Hematopoietic multipotent progenitor cell treated with erythropoietin and hydrocortisone succinate and interleukin-3 and kit ligand, for 17 days (in vitro differentiated cells): ENCODE data around the gene RPL7L1.
A peak's percentile ranks its signal among the peaks of the same experiment; 100 is the strongest.
"Not testable (repeated sequence)": the region's sequence is repeated elsewhere in the genome, so short reads cannot be mapped to it uniquely, and the experiment has no call there.

Experiments used
- DNase-seq: peaks from one replicate; pipeline ENCODE4 v3.0.0-alpha.2; 2015; ENCODE audit warnings: low spot score

Gene RPL7L1

DNA sequence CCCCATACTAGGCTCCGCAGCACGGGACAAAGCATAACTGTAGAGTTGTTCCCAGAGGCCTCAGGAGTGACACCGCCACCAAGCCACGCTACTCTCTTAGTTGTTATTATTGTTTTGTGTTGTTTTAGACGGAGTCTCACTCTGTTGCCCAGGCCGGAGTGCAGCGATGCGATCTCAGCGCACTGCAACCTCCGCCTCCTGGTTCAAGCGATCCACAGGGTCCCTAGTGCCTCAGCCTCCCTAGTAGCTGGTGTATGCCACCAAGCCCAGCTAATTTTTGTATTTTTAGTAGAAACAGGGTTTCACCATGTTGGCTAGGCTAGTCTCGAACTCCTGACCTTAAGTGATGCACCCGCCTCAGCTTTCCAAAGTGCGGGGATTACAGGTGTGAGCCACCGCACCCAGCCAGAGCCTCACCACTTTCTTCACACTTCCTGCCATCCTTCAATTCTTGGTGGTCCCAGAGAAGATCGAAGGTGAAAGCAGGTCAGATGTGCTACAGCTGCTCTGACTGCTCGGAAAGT is 11.8 kb downstream of the RPL7L1 start:
- no peak for DNase-seq

DNA sequence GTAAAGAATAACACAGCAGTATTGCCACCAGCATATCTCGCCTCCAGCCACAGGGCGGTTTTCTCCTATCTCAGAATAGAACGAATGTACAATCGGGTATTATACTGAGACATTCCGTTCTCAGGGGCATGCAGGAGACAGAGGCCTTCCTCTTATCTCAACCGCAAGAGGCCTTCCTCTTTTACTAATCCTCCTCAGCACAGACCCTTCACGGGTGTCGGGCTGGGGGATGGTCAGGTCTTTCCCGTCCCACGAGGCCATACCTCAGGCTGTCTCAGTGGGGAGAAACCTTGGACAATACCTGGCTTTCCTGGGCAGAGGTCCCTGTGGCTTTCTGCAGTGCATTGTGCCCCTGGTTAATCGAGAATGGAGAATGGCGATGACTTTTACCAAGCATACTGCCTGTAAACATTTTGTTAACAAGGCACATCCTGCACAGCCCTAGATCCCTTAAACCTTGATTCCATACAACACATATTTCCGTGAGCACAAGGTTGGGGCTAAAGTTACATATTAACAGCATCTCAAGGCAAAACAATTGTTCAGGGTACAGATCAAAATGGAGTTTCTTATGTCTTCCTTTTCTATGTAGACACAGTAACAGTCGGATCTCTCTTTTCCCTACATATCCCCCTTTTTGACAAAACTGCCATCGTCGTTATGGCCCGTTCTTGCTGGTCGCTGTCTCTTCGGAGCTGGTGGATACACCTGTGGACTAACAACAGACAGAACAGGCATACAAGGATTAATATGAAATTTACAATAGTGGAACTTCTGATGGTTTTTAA is 14.8 kb downstream of the RPL7L1 start:
- not testable (repeated sequence) for DNase-seq

DNA sequence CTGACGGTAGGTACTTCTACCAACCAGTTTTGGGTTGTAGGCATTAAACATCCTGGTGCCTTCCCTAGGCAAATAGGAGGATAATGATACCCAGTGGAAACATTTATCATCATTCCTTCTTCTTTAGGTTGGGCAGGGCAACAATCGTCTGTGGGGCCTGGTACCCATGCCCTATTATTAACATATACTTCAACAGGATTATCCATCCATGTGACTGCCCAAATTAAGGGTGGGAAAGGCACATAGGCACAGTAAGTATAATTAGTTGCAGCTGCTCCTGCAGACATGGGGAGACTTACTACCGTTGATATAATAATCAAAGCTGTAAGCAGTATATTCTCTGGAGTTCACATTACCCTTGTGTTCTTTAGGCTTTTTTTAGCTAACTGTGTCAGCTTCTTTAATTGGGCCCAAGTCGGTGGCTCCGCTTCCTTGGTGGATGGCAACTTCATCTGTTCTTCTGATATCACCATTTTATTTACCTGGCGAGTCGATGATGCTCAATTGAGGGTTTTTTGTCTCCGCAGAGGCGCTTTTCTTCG is 16.8 kb downstream of the RPL7L1 start:
- DNase-seq, result no peak

DNA sequence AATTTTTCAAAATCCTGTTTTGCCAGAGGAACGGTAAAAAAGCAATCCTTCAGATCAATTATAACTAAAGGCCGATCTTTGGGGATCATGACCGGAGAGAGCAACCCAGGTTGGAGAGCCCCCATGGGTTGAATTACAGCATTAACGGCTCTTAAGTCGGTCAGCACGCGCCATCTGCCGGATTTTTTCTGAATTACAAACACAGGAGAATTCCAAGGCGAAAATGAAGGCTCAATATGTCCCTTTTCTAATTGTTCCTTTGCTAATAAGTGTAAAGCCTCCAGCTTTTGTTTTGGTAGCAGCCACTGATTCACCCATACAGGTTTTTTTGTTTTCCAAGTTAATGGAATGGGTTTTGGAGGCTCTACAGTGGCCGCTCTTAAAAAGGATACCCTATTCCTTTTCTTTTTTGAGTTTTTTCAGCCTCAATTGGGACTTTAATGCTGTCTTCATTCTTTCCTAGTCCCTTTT is 19.5 kb downstream of the RPL7L1 start:
- peak; percentile 84 for DNase-seq

DNA sequence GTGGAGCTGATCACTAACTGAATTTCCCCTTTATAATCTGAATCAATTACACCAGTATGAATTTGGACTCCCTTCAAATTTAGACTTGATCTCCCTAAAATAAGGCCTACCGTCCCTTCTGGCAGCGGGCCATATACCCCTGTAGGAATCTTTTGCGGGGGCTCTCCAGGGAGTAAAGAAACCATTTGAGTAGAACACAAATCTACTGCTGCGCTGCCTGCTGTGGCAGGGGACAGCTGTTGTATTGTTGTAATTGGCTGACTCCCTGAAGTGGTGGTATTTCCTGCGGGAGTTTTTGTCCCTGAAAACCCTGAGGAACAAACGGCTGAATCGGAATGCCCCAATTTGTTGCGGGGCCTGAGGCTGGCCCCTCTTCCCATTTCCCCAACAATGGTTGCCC is 20.5 kb downstream of the RPL7L1 start:
- DNase-seq, result no peak

DNA sequence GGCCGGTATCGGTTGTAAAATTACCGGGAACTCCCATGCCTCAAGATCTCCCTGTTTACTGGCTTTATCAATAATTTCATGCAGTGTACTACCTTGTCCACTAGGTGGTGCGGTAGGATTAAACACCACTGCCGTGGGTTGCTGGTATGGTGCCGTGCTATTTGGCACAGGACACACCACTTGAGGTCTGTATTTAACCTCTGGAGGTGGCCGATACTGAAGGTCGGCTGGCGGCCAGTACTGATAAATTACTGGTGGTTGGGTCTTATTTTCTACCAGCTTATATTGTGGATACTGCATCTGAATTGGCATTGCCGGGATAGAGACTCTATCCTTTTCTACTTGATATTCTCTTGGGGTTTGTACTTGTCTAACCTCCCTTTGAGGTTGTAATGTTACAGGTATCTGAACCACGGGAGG is 22.1 kb downstream of the RPL7L1 start:
- DNase-seq, result peak; percentile 96

DNA sequence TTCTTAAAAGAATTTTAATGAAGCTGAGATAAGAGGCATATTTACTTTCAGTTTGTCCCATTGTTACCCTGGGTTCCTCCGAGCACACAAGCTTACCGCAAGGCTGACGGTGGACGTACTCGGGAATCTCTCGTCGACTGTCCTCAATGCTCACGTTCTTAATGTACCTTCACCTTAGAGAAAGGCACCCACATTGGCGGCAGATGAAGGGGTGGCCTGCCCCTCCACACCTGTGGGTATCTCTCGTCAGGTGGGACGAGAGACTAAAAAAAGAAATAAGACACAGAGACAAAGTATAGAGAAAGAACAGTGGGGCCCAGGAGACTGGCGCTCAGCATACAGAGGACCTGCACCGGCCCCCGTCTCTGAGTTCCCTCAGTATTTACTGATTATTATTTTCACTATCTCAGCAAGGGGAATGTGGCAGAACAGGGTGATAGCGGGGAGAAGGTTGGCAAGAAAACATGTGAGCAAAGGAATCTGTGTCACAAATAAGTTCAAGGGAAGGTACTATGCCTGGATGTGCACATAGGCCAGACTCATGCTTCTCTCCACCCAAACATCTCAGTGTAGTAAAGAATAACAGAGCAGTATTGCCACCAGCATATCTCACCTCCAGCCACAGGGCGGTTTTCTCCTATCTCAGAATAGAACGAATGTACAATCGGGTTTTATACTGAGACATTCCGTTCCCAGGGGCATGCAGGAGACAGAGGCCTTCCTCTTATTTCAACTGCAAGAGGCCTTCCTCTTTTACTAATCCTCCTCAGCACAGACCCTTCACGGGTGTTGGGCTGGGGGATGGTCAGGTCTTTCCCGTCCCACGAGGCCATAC is 23.2 kb downstream of the RPL7L1 start:
- DNase-seq, result not testable (repeated sequence)

DNA sequence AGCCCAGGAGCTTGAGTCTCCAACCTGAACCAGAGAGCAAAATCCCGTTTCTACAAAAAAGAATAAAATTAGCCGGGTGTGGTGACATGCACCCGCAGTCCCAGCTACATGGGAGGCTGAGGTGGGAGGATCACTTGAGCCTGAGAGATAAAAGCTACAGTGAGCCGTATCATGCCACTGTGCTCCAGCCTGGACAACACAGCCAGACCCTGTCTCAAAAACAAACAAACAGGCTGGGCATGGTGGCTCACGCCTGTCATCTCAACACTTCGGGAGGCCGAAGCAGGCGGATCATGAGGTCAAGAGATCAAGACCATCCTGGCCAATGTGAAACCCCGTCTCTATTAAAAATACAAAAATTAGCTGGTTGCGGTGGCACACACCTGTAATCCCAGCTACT is 25.1 kb downstream of the RPL7L1 start:
- no peak for DNase-seq

DNA sequence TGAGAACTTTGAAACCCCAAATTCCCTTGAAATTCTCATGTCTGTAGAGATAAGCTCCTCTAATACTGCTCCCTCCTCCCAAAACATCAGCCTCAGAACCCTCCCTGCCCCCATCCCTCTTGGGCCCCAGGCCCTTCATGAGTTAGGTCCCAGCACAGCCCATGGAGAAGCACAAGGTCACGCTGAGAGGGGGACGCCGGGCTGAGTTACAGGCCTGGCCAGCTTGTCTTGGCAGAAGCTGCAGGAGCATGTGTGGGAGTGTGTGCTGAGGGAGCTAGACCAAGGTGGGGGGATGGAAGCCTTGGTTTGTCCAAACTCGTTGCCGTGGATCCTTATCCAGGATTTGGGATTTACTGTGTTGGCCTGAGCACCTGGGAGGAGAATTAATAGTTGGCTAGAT is 27.9 kb downstream of the RPL7L1 start:
- DNase-seq, result no peak

DNA sequence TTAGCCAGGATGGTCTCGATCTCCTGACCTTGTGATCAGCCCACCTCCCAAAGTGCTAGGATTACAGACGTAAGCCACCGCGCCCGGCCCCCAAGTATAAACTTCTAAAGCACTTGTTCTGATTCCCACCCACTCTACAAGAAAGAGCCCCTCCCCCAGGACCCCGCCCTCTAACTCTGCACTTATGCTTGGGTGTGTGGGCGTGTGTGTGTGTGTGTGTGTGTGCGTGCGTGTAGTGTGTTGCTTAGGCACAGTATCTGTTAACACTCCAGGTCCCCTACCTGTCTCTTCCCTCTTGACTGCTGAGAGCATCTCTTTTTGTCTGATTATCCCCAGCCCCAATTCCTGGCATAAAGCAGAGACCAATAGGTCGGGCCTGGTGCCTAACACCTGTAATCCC is 30.4 kb downstream of the RPL7L1 start:
- DNase-seq, result no peak

DNA sequence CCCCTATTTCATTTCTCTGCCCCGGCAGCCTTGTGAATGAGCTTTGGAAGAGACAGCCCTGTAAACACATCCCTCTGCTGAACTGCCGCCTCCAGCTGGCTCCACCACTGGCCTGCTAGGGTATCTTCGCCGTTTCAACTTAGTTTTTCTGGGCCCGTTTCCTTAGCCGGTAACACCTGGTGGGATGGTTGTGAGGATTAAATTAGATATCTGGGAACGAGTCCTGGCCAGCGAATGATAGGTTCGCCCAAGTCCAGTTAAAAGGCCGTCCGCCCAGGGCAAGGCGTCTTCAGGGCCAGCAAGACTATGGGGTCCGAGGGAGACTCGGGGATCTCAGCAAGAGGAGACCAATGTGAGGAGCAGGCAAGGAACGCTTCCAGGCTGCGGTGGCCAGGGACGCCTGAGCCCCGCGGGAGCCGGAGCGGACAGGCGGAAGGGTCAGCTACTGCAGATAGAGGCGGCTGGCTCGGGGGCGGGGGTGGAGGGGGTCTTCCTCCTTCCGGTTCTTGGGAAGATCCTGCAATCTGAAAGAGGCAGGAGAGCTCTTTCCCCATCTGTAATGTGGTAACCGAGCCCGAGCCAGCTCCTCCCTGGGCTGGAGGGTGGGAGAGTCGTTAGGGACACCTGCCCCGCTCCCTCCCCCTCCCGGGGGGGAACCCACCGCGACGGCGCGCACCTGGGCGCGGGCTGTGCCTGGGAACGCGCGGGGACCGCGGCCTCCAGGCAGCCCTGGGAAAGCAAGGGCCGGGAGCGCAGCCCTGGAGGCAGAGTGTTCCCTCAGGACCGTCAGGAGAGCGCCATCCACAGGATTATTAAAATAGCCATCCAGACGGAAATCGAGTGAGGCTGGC is 32.0 kb downstream of the RPL7L1 start:
- no peak for DNase-seq

DNA sequence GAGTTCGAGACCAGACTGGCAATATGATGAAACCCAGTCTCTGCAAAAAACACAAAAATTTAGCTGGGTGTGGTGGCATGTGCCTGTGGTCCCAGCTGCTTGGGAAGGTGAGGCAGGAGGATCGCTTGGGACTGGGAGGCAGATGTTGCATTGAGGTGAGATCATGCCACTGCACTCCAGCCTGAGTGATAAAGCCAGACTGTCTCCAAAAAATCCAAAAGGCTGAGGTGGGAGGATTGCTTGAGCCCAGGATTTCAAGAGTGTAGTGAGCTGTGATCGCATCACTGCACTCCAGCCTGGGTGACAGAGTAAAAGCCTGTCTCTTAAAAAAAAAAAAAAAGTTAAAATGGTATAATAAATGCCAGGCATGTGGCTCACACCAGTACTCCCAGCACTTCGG is 35.1 kb downstream of the RPL7L1 start:
- no peak for DNase-seq

DNA sequence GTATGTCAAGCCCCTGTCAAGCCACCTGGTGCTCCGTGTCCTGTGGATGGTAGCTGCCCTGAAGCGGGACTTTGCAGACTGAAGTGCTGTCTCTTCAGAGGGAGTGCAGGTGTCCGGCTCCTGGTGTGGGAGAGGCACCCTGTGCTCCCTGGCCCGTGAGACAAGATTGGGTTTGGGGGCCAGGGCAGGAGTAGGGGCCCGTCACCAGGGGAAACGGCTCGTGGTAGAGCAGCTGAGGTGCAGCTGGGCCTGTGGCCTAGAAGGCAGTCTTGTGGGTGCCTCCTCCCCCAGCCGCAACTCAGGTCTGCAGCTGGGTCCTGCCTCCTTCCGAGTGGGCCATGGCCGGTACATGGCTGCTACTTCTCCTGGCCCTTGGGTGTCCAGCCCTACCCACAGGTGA is 36.3 kb downstream of the RPL7L1 start, which contains the start of gene PTCRA:
PTCRA (plus strand) TSS at position 322 of the 400 bp plus-strand sequence; CDS start at position 339, 17 bp downstream.
- no peak for DNase-seq

DNA sequence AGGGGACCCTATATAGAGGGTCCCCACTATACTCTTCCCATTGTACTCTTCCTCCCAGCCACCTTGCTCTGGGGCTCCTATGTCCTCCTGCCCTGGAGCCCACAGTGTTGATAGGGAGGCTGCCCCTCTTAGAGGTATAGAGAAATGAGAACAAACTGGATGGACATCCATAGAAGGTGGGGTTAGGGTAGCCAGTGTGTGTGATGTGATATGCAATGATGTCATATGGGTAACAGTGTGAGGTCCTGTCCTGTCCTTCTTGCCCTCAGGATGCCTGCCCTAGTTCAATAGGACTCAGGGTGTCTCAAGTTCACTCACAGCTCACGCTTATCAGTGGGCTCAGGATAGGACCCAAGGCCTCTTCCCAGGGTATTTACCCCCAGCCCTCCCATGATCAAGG is 36.9 kb downstream of the RPL7L1 start:
- DNase-seq, result no peak

DNA sequence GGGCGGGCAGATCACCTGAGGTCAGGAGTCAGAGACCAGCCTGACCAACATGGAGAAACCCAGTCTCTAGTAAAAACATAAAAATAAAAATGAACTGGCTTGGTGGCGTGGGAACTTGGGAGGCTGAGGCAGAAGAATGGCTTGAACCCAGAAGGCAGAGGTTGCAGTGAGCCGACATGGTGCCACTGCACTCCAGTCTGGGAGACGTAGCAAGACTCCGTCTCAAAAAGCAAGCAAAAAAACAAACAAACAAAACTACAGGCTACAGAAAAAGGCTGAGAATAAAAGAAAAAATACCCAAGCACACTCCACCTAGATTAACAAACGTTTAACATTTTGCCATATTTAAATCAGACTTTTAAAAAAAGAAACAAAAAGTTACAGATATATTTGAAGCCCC is 42.4 kb downstream of the RPL7L1 start:
- no peak for DNase-seq

DNA sequence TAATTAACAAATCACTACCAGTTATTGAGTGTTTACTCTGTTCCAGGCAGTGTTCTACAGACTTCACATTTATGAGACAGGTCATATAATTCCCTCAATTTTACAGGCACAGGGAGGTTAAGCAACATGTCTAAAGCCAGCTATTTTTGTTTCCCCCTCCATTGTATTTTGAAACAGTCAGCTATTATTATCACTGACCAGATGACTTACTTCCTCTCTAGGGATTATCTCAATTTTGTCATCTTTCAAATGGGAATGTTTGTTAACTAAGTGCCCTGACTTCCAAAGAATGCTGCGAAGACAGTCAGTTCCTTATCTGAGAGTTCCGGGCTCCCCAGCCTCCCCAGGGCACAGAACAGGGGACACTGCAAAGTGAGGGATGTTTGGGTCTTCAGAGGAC is 44.2 kb downstream of the RPL7L1 start:
- DNase-seq, result no peak

DNA sequence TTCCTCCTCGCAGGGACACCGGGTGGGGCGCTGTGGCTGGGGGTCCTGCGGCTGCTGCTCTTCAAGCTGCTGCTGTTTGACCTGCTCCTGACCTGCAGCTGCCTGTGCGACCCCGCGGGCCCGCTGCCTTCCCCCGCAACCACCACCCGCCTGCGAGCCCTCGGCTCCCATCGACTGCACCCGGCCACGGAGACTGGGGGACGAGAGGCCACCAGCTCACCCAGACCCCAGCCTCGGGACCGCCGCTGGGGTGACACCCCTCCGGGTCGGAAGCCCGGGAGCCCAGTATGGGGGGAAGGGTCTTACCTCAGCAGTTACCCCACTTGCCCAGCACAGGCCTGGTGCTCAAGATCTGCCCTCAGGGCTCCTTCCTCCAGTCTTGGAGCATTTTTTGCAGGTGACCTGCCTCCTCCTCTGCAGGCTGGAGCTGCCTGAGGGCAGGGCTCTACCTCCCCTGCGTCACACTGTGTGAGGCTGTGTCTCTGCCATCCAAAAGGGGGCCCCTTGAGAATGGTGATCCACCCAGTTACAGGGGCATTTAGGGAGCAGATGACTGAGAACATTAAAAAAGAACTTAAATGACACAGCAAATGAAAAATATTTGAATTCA is 45.9 kb downstream of the RPL7L1 start:
- DNase-seq, result no peak

DNA sequence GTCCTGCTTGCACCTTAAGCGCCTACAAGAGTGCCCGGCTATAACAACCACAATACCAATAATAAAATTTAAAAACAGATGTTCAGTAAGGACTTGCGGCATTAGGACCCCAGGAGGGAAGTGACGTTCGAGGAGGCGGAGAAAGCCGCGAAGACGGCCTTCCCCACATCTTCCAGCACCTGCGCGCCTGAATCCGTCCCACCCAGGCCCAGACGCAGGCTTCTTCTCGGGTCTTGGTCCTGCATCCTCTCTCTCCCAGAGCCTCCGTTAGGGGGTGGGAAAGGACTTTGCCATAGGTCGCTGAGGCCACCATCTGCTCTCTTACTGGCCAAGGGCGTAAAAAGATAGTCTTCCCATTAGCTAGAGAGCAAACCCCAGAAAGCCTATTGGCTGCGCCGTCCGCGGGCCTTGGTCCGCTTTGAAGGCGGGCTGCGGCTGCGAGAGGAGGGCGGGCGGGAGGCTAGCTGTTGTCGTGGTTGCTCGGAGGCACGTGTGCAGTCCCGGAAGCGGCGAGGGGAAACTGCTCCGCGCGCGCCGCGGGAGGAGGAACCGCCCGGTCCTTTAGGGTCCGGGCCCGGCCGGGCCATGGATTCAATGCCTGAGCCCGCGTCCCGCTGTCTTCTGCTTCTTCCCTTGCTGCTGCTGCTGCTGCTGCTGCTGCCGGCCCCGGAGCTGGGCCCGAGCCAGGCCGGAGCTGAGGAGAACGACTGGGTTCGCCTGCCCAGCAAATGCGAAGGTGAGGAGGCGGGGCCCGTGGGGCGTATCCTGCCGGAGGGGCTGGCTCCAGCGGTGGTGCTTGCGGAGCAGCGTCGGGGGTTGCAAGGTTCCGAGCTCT is 49.8 kb downstream of the RPL7L1 start, which contains the start of gene CNPY3:
CNPY3 (plus strand) TSS at position 495 of the 835 bp plus-strand sequence; CDS start at position 586, 91 bp downstream.
- peak; percentile 81 for DNase-seq

DNA sequence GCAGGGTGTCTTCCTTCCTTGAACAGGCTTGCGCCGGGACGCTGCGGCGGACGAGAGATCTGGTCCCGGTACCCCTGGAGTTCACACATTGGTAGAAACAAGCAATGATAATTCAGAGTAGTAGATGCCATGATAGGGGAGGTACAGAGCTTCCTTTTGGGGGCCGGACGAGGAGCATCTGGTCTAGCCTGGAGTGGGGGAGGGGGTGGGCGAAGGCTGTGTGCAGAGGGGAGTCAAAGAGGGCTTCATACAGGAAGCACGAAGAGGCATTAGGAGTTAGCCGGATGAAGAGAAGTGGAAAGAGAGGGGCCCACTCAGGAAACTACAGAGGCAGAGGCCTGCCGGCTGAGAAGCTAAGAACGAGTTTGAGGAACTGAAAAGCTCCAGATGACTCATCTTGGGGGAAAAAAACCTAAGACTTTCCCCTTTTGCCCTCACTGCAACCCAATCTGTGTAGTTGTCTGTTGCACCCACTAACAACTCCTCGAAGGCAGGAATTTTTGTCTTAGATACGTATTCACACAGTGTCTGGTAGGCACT is 50.5 kb downstream of the RPL7L1 start:
- peak; percentile 19 for DNase-seq

DNA sequence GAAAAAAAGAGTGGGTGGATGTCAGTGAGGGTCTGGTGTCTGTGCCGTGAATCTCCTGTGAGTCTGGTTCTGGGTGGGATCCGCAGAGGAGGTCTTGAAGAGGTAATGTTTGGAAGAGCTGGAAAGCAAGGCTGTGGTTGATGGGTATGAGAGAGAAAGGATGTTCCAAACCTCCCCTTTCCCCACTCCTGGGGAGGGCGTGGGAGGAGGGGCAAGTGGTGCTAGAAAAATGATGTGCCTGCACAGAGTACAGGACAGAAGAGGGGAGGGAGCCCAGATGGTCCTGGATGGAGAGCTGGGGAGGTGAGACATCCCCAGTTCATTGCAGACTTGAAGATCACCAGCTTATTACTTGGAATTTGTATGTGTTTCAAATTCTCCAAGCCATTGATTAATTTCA is 53.0 kb downstream of the RPL7L1 start:
- no peak for DNase-seq
